GM18907 (cell line): ENCODE measurements around the gene TMEM225B.
"Not testable (repeated sequence)": the region's sequence is repeated elsewhere in the genome, so short reads cannot be mapped to it uniquely, and the experiment has no call there.

Experiments used
- ATAC-seq: cut with Tn5 transposase; IDR thresholded peaks from one replicate; pipeline ENCODE4 v1.9.1; 2021; ENCODE audit warnings: mild to moderate bottlenecking, moderate library complexity; ENCODE audit not compliant: unreplicated experiment

The TMEM225B gene

GRCh38 chr7:99623091-99623693 lies 25.1 kb downstream of the TMEM225B start:
- ATAC-seq: no peak

- no peak for ATAC-seq
Observed at GRCh38 chr7:99623702-99624447, 25.8 kb downstream of the TMEM225B start.

- no peak for ATAC-seq
Observed at GRCh38 chr7:99624484-99624883, 26.4 kb downstream of the TMEM225B start.

- ATAC-seq: no peak
Observed at GRCh38 chr7:99625321-99625720, 27.3 kb downstream of the TMEM225B start.

GRCh38 chr7:99625961-99626360 lies 27.9 kb downstream of the TMEM225B start:
- no peak for ATAC-seq

- no peak for ATAC-seq
Observed at GRCh38 chr7:99626661-99627060, 28.6 kb downstream of the TMEM225B start.

GRCh38 chr7:99627513-99627912 lies 29.4 kb downstream of the TMEM225B start:
- ATAC-seq: no peak

GRCh38 chr7:99628471-99629465 lies 30.7 kb downstream of the TMEM225B start:
- no peak for ATAC-seq

GRCh38 chr7:99629643-99630042 lies 31.6 kb downstream of the TMEM225B start:
- ATAC-seq: no peak

GRCh38 chr7:99631295-99632109 lies 33.4 kb downstream of the TMEM225B start:
- ATAC-seq: no peak

- not testable (repeated sequence) for ATAC-seq
Observed at GRCh38 chr7:99637414-99637813, 39.3 kb downstream of the TMEM225B start.

GRCh38 chr7:99638731-99639130 lies 40.7 kb downstream of the TMEM225B start:
- no peak for ATAC-seq

- ATAC-seq: no peak
Observed at GRCh38 chr7:99639267-99639666, 41.2 kb downstream of the TMEM225B start.

- ATAC-seq: no peak
Observed at GRCh38 chr7:99642027-99642426, 44.0 kb downstream of the TMEM225B start.

- ATAC-seq: no peak
Observed at GRCh38 chr7:99643464-99643863, 45.4 kb downstream of the TMEM225B start.

- ATAC-seq: no peak
Observed at GRCh38 chr7:99644431-99644830, 46.4 kb downstream of the TMEM225B start.

GRCh38 chr7:99645590-99645989 lies 47.5 kb downstream of the TMEM225B start:
- no peak for ATAC-seq

GRCh38 chr7:99648843-99649242 lies 50.8 kb downstream of the TMEM225B start:
- ATAC-seq: no peak

GRCh38 chr7:99651290-99651689 lies 53.2 kb downstream of the TMEM225B start:
- no peak for ATAC-seq

GRCh38 chr7:99652671-99653070 lies 54.6 kb downstream of the TMEM225B start:
- ATAC-seq: no peak

GRCh38 chr7:99653269-99653668 lies 55.2 kb downstream of the TMEM225B start:
- ATAC-seq: not testable (repeated sequence)
